BJ (cell line): ENCODE data around the gene AGAP1. TPM values are rescaled to one million over a fixed set of nuclear protein-coding genes. Genes with fewer than 3 reads are reported as not detected.

Source experiments
- CTCF ChIA-PET: fragments of 350-600 bp; formaldehyde crosslinking; extraction: SDS; loops from one replicate; lab custom pipeline; 2021; ENCODE audit warnings: antibody characterized with exemption, inconsistent platforms; lab: Yijun Ruan, JAX
- POLR2A ChIA-PET: fragments of 300-600 bp; sonication (Branson Sonifier 250); formaldehyde crosslinking; extraction: SDS; loops from one replicate; lab custom pipeline; 2021; ENCODE audit warnings: antibody characterized with exemption; lab: Charles Lee
- DNase-seq: peaks from one replicate; pipeline ENCODE4 v3.0.0-alpha.2; 2011; ENCODE audit warnings: low read depth
- H3K27me3 ChIP-seq: 2 replicates; pipeline ENCODE4 v1.6.0; 2011; ENCODE audit warnings: low read length; ENCODE audit not compliant: control insufficient read depth, insufficient read depth
- H3K36me3 ChIP-seq: 2 replicates; pipeline ENCODE4 v1.5.1; 2011; ENCODE audit warnings: low read length; ENCODE audit not compliant: control insufficient read depth, insufficient read depth
- H3K4me3 ChIP-seq: 2 replicates; pipeline ENCODE4 v1.5.1; 2011; ENCODE audit warnings: low read depth, mild to moderate bottlenecking, control low read depth, low read length
- CTCF ChIP-seq: IDR thresholded peaks from 2 replicates; pipeline ENCODE4 v1.5.1; 2011; ENCODE audit warnings: low read depth, mild to moderate bottlenecking, control low read depth, inconsistent platforms, low read length, moderate library complexity; ENCODE audit not compliant: insufficient read depth
- polyA plus RNA-seq: library from polyadenylated mRNA; depleted of rRNA; stranded (reverse); fragments of >200 nt; gene quantifications from 2 replicates; pipeline ENCODE4 v1.2.3, GENCODE V29; 2011

AGAP1 gene
- polyA plus RNA-seq, 1 experiment, result 14.9 TPM

- no peak for TF ChIP-seq CTCF
- H3K4me3 ChIP-seq, result no peak overlapping the region
- DNase-seq, result no peak
- POLR2A ChIA-PET, result no interaction called here
- no peaks in the 10 kb centered on the region for H3K27me3 ChIP-seq
- CTCF ChIA-PET, result no interaction called here
- H3K36me3 ChIP-seq, result no peaks in the 10 kb centered on the region; the same call in 1 of the 2 replicates
Measured at GRCh38 chr2:235569837-235570236, 76.0 kb downstream of the AGAP1 start.

GRCh38 chr2:235570256-235570655 is 76.4 kb downstream of the AGAP1 start:
- ChIA-PET CTCF (no interaction called here), POLR2A (no interaction called here)
- TF ChIP-seq CTCF, result no peak
- Histone ChIP-seq H3K36me3 (no peaks in the 10 kb centered on the region; the same call in 1 of the 2 replicates), H3K4me3 (no peak overlapping the region), H3K27me3 (no peaks in the 10 kb centered on the region)
- peak; percentile 36 for DNase-seq

- no peak overlapping the region for H3K4me3 ChIP-seq
- H3K36me3 ChIP-seq, result no peaks in the 10 kb centered on the region; the same call in 1 of the 2 replicates
- ChIA-PET CTCF (interaction anchor here (0.6 kb wide), 1 partner anchor 105 kb away, joined by 3 read pairs; no protein-coding TSS in a partner anchor), POLR2A (no interaction called here)
- TF ChIP-seq CTCF, result no peak
- H3K27me3 ChIP-seq, result no peaks in the 10 kb centered on the region
- no peak for DNase-seq
Measured at GRCh38 chr2:235570966-235571692, 77.3 kb downstream of the AGAP1 start.

- H3K27me3 ChIP-seq, result no peaks in the 10 kb centered on the region
- ChIA-PET CTCF (interaction anchor here (1.1 kb wide), 1 partner anchor 432 kb away, joined by 3 read pairs; no protein-coding TSS in a partner anchor), POLR2A (no interaction called here)
- TF ChIP-seq CTCF, result no peak
- no peaks in the 10 kb centered on the region for H3K36me3 ChIP-seq
- no peak overlapping the region for H3K4me3 ChIP-seq
- no peak for DNase-seq
Measured at GRCh38 chr2:235572592-235572991, 78.7 kb downstream of the AGAP1 start.

GRCh38 chr2:235573331-235574221 is 79.7 kb downstream of the AGAP1 start:
- DNase-seq, result no peak
- H3K27me3 ChIP-seq, result no peaks in the 10 kb centered on the region
- CTCF ChIA-PET, result no interaction called here
- H3K4me3 ChIP-seq, result no peak overlapping the region
- TF ChIP-seq CTCF, result no peak
- POLR2A ChIA-PET, result no interaction called here
- no peaks in the 10 kb centered on the region for H3K36me3 ChIP-seq
